Renal cortex interstitium (tissue), 11 donors: ENCODE results near the gene NPIPB6. TPM values are rescaled to one million over a fixed set of nuclear protein-coding genes. Genes with fewer than 3 reads are reported as not detected.

Experiments
- DNase-seq, 11 donors: peaks; one replicate each; pipeline ENCODE4 v3.0.0-alpha.2; 2013; ENCODE audit warnings: low read depth in 9 of 11, low spot score in 4 of 11; ENCODE audit errors: extremely low read depth in 1 of 11
- polyA plus RNA-seq, 3 donors: library from polyadenylated mRNA; unstranded; fragments of 120-200 nt; gene quantifications; one replicate each; pipeline ENCODE4 v1.2.1, GENCODE V29; 2013; ENCODE audit not compliant: insufficient read length in 3 of 3

The NPIPB6 gene
- polyA plus RNA-seq, 3 donors = 1.7 to 4.9 (median 2.3) TPM

DNA sequence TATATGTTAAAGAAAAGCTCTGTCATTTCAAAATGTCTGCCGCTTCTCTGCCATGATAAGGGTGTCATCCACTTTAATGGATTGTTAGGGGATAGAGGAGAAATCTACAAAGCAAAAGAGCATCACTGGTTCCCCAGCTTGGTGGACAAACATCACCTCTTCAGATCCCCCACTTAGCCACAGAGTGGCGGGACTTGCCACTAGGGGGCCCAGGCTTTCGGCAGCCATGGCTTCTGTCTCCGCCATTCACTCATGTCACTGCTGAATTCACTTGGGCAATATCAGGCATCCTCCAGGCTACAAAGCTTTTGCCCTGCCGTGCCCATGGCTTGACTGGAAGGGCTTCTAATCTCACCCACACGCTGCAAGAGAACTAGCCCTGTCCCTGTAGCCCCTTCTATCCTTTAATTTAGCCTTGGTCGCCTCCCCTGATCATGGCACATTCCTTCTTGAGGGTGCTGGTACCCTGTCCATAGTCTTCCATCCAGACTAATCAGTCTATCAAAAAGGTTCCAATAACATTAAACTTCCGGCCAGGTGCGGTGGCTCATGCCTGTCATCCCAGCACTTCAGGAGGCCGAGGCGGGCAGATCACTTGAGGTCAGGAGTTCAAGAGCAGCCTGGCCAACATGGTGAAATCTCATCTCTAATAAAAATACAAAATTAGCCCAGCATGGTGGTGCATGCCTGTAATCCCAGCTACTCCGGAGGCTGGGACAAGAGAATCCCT is 36.3 kb downstream of the NPIPB6 start:
- peak in 5 of 11 donors; percentile 17 to 41 (median 27) for DNase-seq

DNA sequence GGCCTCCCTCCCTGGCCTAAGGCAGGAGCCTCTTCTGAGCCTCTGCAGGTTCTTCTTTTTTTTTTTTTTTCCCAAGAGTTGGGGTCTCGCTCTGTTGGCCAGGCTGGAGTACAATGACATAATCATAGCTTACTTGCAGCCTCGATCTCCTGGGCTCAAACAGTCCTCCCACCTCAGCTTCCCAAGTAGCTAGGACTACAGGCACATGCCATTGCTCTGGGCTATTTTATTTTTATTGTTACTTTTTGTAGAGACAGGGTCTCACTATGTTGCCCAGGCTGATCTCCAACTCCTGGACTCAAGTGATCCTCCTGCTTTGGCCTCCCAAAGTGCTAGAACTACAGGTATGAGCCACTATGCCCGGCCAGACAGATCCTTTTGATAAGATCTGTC is 38.4 kb downstream of the NPIPB6 start:
- no peak for DNase-seq

DNA sequence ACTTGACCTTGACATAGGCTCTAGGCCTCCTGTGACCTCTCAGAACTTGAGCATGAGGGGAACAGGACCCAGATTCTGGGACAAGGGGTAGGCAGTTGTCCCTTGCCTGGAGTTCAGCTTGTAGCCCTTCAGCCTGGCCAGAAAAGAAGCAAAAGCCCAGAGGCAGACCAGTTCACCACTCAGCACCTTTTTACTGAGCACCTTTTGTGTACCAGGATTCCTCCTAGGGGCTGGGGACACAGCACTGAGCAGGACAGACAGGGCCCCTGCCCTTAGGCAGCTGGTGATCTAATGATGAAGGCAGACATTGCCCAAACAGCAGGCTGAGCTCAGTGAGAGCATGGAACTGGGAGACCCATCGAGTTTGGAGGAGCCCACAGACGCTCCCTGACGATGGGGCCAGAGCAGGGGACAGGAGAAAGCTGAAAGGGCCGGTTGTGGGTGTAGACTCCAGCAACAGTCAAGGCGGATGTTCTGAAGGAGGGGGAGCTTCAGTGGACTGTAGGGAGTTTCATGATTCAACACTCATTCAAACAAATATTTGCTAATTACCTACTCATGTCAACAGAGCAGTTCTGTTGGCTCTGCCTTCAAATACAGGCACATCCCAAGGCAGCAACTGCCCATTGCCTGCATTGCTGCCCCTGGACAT is 38.9 kb downstream of the NPIPB6 start:
- DNase-seq = no peak

DNA sequence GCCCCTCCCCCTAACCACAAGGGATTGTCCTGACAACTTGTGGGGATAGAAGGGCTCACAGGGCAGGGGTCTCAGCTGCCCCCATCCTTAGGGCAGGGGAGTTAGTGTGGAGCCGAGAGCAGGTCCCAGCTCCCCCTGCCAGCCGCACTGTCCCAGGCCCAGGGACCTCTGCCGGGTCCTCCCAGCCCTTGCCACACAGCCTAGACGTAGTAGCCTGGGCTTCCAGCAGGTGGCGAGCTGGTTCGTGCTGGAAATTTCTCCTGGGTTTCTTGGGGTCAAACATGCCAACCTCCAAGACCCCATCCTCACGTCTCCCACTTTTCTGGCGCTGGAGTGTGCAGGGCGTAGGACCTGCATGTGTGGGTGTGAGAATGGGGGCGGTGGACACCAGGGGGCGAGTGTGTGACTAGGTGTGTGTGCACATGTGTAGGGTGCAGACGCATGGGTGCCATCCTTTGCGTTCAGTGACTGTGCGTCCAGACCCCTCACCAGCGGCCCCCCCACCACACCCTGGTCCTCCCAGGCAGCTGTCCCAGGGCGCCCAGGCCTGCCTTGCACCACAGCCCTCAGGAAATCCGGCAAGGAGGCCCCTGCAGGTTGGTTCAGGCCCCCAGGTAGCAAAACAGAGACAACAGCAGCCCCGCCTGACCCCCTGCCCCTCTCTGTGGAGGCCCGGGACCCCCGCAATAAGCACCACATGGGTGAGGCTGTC is 41.5 kb downstream of the NPIPB6 start:
- no peak for DNase-seq

DNA sequence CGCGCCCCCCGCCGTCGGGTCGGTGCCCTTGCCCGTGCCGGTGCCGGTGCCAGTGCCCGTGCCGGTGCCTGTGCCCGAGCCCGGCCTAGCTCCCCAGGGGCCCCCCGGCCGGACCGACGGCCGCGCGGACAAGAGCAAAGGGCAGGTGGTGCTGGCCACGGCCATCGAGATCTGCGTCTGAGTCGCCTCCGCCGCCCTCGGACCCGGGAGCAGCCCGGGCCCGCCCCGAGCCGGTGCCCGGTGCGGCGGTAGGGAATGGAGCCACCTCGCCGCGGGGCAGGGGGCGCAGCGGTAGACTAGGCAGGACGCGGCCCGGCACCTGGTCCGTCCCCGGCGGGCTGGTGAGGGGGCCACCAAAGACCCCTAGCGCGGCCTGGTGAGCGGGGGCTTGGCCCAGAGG is 42.6 kb downstream of the NPIPB6 start:
- DNase-seq = no peak

DNA sequence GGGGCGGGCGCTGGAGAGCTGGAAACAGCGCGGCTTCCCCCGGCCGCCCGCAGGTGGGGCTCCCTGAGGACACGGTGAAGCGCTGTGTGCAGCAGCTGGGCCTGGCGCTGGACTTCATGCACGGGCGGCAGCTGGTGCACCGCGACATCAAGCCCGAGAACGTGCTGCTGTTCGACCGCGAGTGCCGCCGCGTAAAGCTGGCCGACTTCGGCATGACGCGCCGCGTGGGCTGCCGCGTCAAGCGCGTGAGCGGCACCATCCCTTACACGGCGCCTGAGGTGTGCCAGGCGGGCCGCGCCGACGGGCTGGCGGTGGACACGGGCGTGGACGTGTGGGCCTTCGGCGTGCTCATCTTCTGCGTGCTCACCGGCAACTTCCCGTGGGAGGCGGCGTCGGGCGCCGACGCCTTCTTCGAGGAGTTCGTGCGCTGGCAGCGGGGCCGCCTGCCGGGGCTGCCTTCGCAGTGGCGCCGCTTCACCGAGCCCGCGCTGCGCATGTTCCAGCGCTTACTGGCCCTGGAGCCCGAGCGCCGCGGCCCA is 43.2 kb downstream of the NPIPB6 start:
- no peak for DNase-seq

DNA sequence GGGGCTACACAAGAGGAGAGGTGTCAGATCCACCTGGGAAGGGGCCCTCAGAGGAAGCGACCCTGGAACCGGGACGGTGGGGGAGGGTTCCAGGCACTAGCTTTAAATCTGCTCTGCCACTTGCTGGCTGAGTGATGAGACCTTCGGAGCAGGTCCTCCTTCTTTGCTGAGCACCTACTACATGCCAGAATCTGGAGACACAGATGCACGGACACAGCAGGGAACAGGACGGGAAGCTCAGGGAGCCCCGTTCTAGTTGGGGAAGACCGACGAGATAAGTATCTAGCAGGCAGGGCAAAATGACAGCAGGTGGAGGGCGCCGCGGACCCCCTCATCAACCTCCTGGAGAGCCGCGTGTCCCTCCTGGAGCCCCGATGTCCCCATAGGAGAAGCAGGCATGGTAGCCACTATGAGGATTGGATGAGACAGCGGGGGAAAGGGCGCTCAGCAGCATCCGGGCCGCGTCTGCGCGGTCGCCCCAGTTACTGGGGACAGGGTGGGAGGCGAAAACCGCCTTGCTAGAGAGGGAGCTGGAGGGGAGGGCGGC is 43.8 kb downstream of the NPIPB6 start:
- no peak for DNase-seq

DNA sequence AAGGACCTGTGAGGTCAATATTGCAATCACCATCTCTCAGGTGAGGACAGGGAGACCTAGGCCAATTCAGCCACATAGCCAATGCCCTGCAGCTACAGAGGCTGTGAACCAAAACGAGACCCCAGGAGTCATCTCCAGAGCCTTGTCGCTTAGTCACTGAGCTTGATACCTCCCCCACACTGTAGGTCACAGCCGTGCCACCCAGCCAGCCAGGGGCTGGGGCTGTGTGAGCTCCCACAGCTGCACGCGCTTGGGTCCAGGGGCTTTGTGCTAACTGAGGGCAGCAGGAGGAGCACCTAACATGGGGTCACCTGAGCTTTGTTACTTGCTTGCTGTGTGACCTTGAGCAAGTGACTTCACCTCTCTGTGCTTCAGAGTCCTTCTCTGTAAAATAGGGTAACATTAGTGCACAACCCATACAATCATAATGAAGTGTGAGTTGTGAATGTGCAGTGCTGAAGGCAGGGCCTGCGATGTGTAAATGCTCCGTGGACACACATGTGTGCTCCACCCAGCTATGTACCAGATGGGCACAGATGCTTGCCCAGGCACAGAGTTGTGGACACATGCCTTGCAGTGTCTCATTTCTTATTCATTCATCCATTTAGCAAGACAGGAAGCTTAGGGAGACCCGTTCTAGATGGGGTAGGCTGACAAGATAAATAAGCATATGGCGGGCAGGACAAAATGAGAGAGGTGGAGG is 45.1 kb downstream of the NPIPB6 start:
- no peak for DNase-seq

DNA sequence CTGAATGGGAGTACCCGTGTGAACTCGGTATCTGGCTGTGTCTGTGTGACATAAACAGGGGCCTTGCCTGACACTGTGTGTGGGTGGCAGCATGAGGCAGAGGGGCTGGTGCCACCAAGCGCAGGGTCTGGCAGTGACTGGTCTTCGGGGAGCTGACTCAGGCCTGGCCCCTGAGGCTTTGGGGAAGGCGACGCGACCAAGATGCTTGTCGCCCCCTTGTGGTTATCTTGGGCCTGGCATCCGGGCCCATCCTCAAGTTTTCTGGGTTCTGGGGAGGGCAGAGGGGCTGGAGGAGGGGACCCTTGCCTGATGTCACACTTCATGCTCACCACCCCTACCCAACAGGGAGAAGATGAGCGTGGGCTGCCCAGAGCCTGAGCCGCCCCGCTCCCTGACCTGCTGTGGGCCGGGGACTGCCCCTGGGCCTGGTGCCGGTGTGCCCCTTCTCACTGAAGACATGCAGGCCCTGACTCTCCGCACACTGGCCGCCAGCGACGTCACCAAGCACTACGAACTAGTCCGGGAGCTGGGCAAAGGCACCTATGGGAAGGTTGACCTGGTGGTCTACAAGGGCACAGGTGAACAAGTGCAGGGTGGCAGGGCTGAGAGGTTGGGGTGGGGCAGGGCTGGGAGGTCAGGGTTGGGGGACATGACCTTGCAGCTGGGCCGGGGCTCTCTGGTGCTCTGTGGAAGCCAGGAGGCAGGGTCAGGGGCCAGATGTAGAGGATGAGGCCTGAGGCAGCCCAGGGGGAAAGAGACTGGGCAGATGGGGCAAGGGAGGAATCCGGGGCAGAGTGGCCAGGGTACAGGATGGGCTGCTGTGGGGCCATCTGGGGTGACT is 46.0 kb downstream of the NPIPB6 start:
- DNase-seq = peak in 4 of 11 donors; percentile 19 to 38 (median 28)

DNA sequence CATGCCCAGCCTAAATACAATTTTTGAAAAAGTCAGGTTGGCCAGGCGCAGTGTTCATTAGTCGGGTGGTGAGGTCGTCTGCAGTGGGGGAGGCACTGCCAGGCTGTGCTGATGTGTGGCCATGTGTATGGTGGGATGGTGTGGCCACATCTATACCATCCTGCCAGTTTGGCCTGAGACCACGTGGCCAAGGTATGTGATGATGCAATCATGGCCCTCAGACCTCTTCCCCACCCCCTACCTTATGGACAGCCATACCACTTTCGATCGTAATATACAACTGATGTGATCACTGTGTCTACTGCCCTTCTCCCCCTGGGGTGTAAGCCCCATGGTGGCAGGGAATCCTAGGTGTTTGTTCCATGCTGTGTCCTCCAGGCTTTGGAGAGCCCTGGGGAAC is 47.3 kb downstream of the NPIPB6 start:
- DNase-seq = no peak

DNA sequence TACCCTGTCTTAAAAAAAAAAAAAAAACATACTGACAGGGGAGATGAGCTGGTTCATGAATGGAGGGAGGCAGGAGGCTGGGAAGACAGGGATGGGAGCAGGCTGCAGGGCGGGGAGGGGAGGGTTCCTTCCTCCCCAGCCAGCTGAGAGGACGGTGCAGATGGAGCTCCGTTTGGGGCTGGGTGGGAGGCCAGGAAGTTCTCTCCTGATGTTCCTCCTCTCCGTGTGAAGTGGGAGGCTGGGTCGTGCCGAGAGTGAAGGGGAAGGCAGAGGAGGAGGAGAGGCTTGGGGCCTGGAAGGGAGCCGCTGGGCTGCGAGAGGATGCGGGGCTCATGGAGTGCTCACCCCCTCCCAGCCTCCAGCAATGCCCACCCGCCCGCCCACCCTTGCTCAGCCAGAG is 49.7 kb downstream of the NPIPB6 start:
- no peak for DNase-seq

DNA sequence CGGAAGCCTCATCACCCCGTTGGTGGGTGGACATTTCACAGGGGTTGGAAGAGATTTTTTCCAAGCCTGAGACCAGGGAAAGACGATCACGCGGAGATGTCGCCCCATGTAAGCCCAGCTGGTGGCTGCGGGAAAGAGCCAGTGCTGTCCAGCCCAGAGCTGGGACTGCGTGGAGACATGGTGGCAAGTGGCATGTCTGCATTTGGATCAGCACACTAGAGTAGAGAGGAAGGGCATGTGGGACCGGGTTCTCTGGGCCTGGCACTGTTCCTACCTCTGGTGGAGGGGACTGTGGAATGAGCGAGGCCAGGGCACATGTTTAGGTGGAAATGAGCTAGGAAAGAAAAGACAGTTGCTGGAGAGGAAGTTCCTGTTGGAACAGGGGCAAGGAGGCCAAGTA is 51.0 kb downstream of the NPIPB6 start:
- no peak for DNase-seq

DNA sequence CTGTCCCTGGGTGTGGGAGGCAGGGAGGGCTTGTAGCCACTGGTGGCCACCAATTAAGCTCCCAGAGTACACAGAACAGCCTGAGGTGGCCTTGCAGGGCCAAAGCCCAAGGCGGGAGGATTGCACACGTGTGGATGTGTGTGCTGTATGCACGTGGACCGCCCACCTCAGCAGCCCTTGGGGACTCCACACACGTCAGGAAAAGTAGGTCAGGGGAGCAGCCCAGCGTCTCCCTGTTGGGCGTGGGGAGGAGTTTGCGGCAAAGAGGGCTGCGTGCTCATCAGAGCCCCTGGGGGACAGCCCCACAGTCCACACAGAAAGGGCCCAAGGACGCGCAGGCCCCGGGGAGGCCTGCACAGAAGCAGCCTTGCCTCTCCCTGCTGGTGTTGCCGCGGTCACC is 51.4 kb downstream of the NPIPB6 start:
- no peak for DNase-seq

DNA sequence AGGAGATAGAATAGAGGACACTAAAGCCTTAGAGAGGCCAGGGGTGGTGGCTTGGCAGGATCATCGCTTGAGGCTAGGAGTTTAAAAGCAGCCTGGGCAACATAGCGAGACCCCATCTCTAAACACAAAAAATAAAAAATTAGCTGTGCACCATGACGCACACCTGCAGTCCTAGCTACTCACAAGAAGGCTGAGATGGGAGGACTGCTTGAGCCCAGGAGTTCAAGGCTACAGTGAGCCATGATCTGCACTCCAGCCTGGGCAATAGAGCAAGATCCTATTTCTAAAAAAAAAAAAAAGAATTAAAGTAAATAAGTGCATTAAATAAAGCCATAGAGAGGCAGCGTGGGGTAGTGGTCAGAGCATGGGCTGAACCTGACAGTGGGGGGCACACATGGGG is 51.9 kb downstream of the NPIPB6 start:
- no peak for DNase-seq

DNA sequence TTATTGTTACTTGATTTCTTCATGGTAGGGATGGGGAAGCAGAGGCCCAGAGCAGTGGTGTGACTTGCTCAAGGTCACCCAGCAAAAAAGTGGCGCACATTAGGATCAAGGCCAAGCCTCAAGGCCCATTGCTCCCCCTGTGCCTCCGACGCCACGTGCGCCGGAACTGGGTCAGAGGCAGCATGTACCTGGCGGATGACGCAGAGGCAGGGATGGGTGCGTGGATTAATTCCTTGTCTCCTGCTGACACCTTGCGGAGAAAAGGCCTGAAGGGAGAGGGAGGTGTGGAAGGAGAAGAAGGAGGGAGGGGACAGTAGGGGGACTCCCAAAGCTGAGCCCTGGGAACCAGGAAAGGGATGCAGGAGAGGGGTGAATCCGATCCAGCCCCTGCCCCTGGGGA is 52.5 kb downstream of the NPIPB6 start:
- no peak for DNase-seq

DNA sequence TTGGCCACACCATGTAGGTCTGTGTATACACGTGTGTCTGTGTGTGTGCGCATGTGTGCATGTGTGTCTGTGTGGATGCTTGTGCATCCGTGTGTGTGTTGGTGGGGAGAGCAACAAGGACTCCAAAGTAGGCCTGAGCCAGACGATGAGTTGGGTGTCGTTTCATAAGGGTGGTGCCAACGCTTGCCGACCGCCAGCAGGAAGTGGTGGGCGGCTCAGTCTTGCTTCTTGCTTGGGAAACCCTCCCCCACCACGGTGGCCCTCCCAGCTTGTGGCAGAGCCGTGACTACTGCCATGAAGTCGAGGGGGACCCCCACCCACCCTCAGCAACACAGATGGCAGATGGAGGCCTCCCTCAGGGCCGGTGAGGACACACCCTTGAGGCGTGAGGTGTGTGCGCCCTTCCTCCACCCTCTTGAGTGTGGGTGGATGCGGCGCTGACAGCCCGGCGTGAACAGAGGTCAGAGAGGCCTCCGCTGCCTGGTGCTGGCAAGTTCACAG is 53.4 kb downstream of the NPIPB6 start:
- DNase-seq = no peak

DNA sequence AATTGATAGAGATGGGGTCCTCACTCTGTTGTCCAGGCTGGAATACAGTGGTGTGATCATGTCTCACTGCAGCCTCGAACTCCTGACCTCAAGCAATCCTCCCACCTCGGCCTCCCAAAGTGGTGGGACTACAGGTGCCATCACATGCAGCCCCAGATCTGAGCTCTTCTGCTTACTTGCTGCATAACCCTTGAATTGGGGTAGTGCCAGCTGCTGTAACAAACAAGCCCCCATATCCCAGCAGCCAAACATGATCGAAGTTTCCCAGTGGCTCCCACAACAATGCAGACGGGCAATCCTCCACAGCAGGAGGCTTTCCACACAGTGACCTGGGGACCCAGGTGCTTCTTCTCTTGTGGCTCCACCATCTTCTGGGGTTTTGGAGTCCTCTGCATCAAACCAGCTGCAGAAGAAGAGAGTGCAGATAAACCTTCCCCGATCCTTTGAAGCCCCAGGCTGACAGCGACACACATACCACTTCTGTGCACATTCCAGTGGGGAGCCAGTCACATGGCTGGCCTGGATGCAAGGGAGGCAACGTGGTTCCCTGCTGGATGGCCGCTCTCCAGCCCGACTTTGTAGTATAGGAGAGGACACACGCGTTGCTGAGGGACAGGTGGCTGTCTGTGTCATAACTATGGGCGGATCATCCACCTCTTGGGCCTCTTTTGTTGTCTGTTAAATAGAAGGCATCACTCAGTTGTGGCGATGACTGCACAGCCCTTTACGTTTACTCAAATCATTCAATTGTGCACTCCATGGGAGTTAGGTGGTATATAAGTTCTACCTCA is 54.3 kb downstream of the NPIPB6 start:
- no peak for DNase-seq
